ENCODE results near the gene SPATA45. TPM values are rescaled to one million over a fixed set of nuclear protein-coding genes. Genes with fewer than 3 reads are reported as not detected.

The SPATA45 gene
- total RNA-seq = 0.64 TPM in 1 of 2 replicates, not detected in the other
- total RNA-seq (2013) = 0.70 TPM
- polyA plus RNA-seq = not detected in 2 replicates
- not detected in 2 replicates for polyA minus RNA-seq

GRCh38 chr1:212847549-212847948 is at the start of gene SPATA45:
Gene SPATA45 (minus strand): TSS chr1:212847649. CDS start chr1:212836149, 11,500 bp downstream.
- ChIA-PET CTCF (no interaction called here), POLR2A (no interaction called here)
- no peaks in the 10 kb centered on the region for H3K9me3 Mint-ChIP-seq (ENCODE audit: insufficient read depth)
- Histone ChIP-seq H4K20me1 (ENCODE audit: control insufficient read depth, insufficient read depth, low read length, poor library complexity, severe bottlenecking) (no peaks in the 10 kb centered on the region), H3K27me3 (replicated peaks in 1 of 4; ENCODE audit: control extremely low read depth in 1 of 4, control insufficient read depth in 3 of 4, insufficient read depth in 4 of 4, low read length in 3 of 4) (no peaks in the 10 kb centered on the region), H3K4me3 (ENCODE audit: control extremely low read depth in 1 of 5, extremely low read depth in 1 of 5, insufficient read depth in 1 of 5, low read depth in 2 of 5, low read length in 4 of 5) (no peak within 1 kb of the TSS), H2AFZ (ENCODE audit: insufficient read depth, low read depth, low read length, poor library complexity, severe bottlenecking) (no peak within 1 kb of the TSS), H3K4me2 (replicated peaks; ENCODE audit: low read depth, low read length, poor library complexity, severe bottlenecking) (no peak within 1 kb of the TSS), H3K9me3 (ENCODE audit: control extremely low read depth in 1 of 3, control insufficient read depth in 2 of 3, insufficient read depth in 1 of 3, low read length in 2 of 3) (peaks cover 0 to 4% (median 0%) of the 10 kb centered on the region in 3 donors), H3K9ac (ENCODE audit: low read length) (no peak within 1 kb of the TSS), H3K27ac (ENCODE audit: low read length in 2 of 2) (no peak within 1 kb of the TSS), H3K36me3 (replicated peaks in 1 of 2; ENCODE audit: control extremely low read depth in 1 of 2, control insufficient read depth in 1 of 2, extremely low read depth in 1 of 2, insufficient read depth in 2 of 2, low read length in 1 of 2) (no peaks in the 10 kb centered on the region), H3K79me2 (ENCODE audit: control insufficient read depth, insufficient read depth, low read length) (no peaks in the 10 kb centered on the region), H3K4me1 (ENCODE audit: control insufficient read depth in 2 of 2, insufficient read depth in 2 of 2, low read length in 2 of 2) (no peaks in the 10 kb centered on the region)
- 100% methylated on average over 3 of the region's 4 CpGs for WGBS (ENCODE audit: insufficient coverage)
- H3K4me1 Mint-ChIP-seq = no peaks in the 10 kb centered on the region
- no peak within 1 kb of the TSS for H3K4me3 Mint-ChIP-seq
- H3K27me3 Mint-ChIP-seq = no peaks in the 10 kb centered on the region
- DNase-seq (no peak), ATAC-seq (ENCODE audit: low read depth) (no peak)
- TF ChIP-seq EZH2 (IDR thresholded peaks at IDR 0.05; ENCODE audit: borderline replicate concordance, insufficient read depth, low read depth, low read length, poor library complexity, severe bottlenecking) (no peak), CTCF (IDR thresholded peaks at IDR 0.05) (no peak)
- H3K27ac Mint-ChIP-seq = no peak within 1 kb of the TSS
- intact Hi-C loops (cut with micrococcal nuclease) = no loop called here

- intact Hi-C loops (cut with micrococcal nuclease) = no loop called here
- POLR2A ChIA-PET = no interaction called here
- Histone ChIP-seq H3K79me2 (ENCODE audit: control insufficient read depth, insufficient read depth, low read length) (no peaks in the 10 kb centered on the region), H3K4me2 (replicated peaks; ENCODE audit: low read depth, low read length, poor library complexity, severe bottlenecking) (no peak overlapping the region), H3K36me3 (replicated peaks in 1 of 2; ENCODE audit: control extremely low read depth in 1 of 2, control insufficient read depth in 1 of 2, extremely low read depth in 1 of 2, insufficient read depth in 2 of 2, low read length in 1 of 2) (peaks cover 7 to 54% of the 10 kb centered on the region in 2 experiments), H4K20me1 (ENCODE audit: control insufficient read depth, insufficient read depth, low read length, poor library complexity, severe bottlenecking) (no peaks in the 10 kb centered on the region), H3K4me3 (ENCODE audit: control extremely low read depth in 1 of 5, extremely low read depth in 1 of 5, insufficient read depth in 1 of 5, low read depth in 2 of 5, low read length in 4 of 5) (no peak overlapping the region), H3K9ac (ENCODE audit: low read length) (no peak overlapping the region), H3K27me3 (replicated peaks in 1 of 4; ENCODE audit: control extremely low read depth in 1 of 4, control insufficient read depth in 3 of 4, insufficient read depth in 4 of 4, low read length in 3 of 4) (no peaks in the 10 kb centered on the region), H3K9me3 (ENCODE audit: control extremely low read depth in 1 of 3, control insufficient read depth in 2 of 3, insufficient read depth in 1 of 3, low read length in 2 of 3) (no peaks in the 10 kb centered on the region), H2AFZ (ENCODE audit: insufficient read depth, low read depth, low read length, poor library complexity, severe bottlenecking) (no peak overlapping the region), H3K4me1 (ENCODE audit: control insufficient read depth in 2 of 2, insufficient read depth in 2 of 2, low read length in 2 of 2) (no peaks in the 10 kb centered on the region), H3K27ac (ENCODE audit: low read length in 2 of 2) (no peak overlapping the region)
- WGBS (ENCODE audit: insufficient coverage) = no CpG with 5 or more reads among the region's 1 CpG
- no peak for TF ChIP-seq EZH2 (IDR thresholded peaks at IDR 0.05; ENCODE audit: borderline replicate concordance, insufficient read depth, low read depth, low read length, poor library complexity, severe bottlenecking)
- TF ChIP-seq CTCF (IDR thresholded peaks at IDR 0.05) = no peak
- Mint-ChIP-seq H3K4me1 (no peaks in the 10 kb centered on the region), H3K9me3 (ENCODE audit: insufficient read depth) (no peaks in the 10 kb centered on the region), H3K4me3 (no peak overlapping the region), H3K27me3 (no peaks in the 10 kb centered on the region), H3K27ac (no peak overlapping the region)
- ATAC-seq (ENCODE audit: low read depth) (no peak), DNase-seq (no peak)
- CTCF ChIA-PET = no interaction called here
Observed at GRCh38 chr1:212892108-212892507, 44.7 kb upstream of the SPATA45 start.
